ENCODE measurements around the gene RPS28.
"Not testable (repeated sequence)": the region's sequence is repeated elsewhere in the genome, so short reads cannot be mapped to it uniquely, and the experiment has no call there.

DNA sequence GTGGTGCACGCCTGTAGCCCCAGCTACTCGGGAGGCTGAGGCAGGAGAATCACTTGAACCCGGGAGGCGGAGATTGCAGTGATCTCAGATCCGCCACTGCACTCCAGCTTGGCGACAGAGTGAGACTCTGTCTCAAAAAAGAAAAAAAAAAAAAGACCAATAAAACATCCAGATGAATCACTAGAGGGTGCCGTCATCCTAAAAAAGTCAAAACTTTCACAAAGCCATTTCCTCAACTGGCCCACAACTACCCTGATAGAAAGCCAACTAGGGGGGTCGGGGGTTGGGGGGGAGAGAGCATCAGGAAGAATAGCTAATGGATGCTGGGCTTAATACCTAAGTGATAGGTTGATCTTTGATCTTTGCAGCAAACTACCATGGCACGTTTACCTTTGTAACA, 2.5 kb upstream of the RPS28 start:
- TF ChIP-seq POLR2AphosphoS5 (IDR thresholded peaks at IDR 0.05; ENCODE audit: low read depth); REST (IDR thresholded peaks at IDR 0.05; ENCODE audit: insufficient replicate concordance, low read depth): not testable (repeated sequence)
- TF ChIP-seq, protein P1, sequence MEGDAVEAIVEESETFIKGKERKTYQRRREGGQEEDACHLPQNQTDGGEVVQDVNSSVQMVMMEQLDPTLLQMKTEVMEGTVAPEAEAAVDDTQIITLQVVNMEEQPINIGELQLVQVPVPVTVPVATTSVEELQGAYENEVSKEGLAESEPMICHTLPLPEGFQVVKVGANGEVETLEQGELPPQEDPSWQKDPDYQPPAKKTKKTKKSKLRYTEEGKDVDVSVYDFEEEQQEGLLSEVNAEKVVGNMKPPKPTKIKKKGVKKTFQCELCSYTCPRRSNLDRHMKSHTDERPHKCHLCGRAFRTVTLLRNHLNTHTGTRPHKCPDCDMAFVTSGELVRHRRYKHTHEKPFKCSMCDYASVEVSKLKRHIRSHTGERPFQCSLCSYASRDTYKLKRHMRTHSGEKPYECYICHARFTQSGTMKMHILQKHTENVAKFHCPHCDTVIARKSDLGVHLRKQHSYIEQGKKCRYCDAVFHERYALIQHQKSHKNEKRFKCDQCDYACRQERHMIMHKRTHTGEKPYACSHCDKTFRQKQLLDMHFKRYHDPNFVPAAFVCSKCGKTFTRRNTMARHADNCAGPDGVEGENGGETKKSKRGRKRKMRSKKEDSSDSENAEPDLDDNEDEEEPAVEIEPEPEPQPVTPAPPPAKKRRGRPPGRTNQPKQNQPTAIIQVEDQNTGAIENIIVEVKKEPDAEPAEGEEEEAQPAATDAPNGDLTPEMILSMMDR (IDR thresholded peaks at IDR 0.05; ENCODE audit: insufficient read depth, low read length): not testable (repeated sequence)
